ENCODE measurements around the gene CIITA. TPM values are rescaled to one million over a fixed set of nuclear protein-coding genes. Genes with fewer than 3 reads are reported as not detected.
"Not testable (repeated sequence)": the region's sequence is repeated elsewhere in the genome, so short reads cannot be mapped to it uniquely, and the experiment has no call there.

Gene CIITA
- total RNA-seq (2014; rRNA removed; shearing (Covaris generic)) (under 0.01 TPM in 1 of 2 replicates, not detected in the other), polyA plus RNA-seq (2016; fragmentation: Nextera tagmentation; extraction: Ambion mirVana) (0.09 and 0.75 TPM in 2 replicates)

DNA sequence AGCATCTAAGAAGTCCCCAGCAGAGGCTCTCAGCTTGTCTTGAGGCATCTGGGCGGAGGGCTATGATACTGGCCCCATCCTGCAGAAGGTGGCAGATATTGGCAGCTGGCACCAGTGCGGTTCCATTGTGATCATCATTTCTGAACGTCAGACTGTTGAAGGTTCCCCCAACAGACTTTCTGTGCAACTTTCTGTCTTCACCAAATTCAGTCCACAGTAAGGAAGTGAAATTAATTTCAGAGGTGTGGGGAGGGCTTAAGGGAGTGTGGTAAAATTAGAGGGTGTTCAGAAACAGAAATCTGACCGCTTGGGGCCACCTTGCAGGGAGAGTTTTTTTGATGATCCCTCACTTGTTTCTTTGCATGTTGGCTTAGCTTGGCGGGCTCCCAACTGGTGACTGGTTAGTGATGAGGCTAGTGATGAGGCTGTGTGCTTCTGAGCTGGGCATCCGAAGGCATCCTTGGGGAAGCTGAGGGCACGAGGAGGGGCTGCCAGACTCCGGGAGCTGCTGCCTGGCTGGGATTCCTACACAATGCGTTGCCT is at the start of gene CIITA:
Gene CIITA (plus strand): TSS at position 404 of the 543 bp plus-strand sequence. CDS start 129 bp downstream, at position 533.
- Histone ChIP-seq H3K9ac (no peak within 1 kb of the TSS), H3K27ac (no peak within 1 kb of the TSS), H3K9me3 (ENCODE audit: low read depth) (no peaks in the 10 kb centered on the region), H3K27me3 (replicated peaks; ENCODE audit: insufficient read depth) (peaks cover 9% of the 10 kb centered on the region; the same call in 1 of the 2 replicates), H3K4me1 (ENCODE audit: insufficient read depth) (peaks cover 11% of the 10 kb centered on the region), H3K4me3 (no peak within 1 kb of the TSS), H3K4me2 (ENCODE audit: unreplicated experiment) (no peak within 1 kb of the TSS), H3K79me2 (ENCODE audit: insufficient read depth) (no peaks in the 10 kb centered on the region), H2AFZ (no peak within 1 kb of the TSS), H3K9me2 (ENCODE audit: insufficient read depth) (no peaks in the 10 kb centered on the region), H3K36me3 (ENCODE audit: low read depth) (no peaks in the 10 kb centered on the region), H3F3A (ENCODE audit: insufficient read depth) (no peaks in the 10 kb centered on the region), H4K20me1 (ENCODE audit: insufficient read depth) (no peaks in the 10 kb centered on the region)
- DNase-seq, result peak; percentile 96
- TF ChIP-seq EZH2phosphoT487 (IDR thresholded peaks at IDR 0.05; ENCODE audit: insufficient read depth, low read depth) (no peak), EZH2 (IDR thresholded peaks at IDR 0.05; ENCODE audit: insufficient read depth, poor library complexity, severe bottlenecking) (no peak)
- 23 to 25% methylated on average over 9 of the region's 9 CpGs for WGBS, 2 experiments (ENCODE audit: low coverage in 1 of 2, low lambda C conversion rate in 2 of 2, missing lambda C conversion rate in 2 of 2)
- in situ Hi-C loops (cut with MboI), result no loop called here

- WGBS, 2 experiments (ENCODE audit: low coverage in 1 of 2, low lambda C conversion rate in 2 of 2, missing lambda C conversion rate in 2 of 2), result 5 to 11% methylated on average over 9 to 10 of the region's 11 CpGs
- peak overlapping the region; percentile 79 for H3K27ac ChIP-seq
- H2AFZ ChIP-seq, result peak overlapping the region; percentile 67
These were observed 49.2 kb upstream of the CIITA start for GRCh38 chr16:10827691-10828341.

DNA sequence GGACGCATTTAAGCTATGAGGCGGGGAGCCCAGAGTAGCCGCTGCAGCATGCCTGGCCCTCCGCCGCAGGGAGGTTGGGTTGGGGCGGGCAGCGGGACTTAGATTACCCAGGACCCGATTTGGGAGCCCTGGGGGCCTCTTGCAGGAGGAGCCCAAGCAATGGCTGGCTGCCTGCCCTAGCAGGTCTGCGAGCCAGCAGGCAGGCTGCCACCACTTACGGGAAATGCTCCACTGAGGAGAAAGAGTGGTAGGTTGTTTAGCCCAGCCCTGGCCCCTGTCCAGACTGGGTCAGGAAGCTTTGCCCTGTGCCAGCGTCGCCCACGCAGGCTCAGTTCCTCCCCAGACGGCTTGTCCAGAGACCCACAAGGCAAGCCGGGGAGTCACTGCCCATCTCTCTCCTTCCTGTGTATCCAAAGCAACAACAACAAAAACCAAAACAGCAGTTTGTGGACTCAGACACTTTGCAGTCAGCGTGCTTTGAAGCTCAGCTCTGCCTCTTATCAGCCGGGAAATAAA is 48.1 kb upstream of the CIITA start:
- Histone ChIP-seq H3K27me3 (replicated peaks; ENCODE audit: insufficient read depth) (no peaks in the 10 kb centered on the region; the same call in 1 of the 2 replicates), H3F3A (ENCODE audit: insufficient read depth) (peaks cover 14% of the 10 kb centered on the region), H2AFZ (peak overlapping the region; percentile 67), H4K20me1 (ENCODE audit: insufficient read depth) (no peaks in the 10 kb centered on the region), H3K4me3 (peak overlapping the region; percentile 30), H3K36me3 (ENCODE audit: low read depth) (no peaks in the 10 kb centered on the region), H3K9me3 (ENCODE audit: low read depth) (no peaks in the 10 kb centered on the region), H3K9ac (peak overlapping the region; percentile 70), H3K4me2 (ENCODE audit: unreplicated experiment) (peak overlapping the region; percentile 58), H3K79me2 (ENCODE audit: insufficient read depth) (no peaks in the 10 kb centered on the region), H3K4me1 (ENCODE audit: insufficient read depth) (peaks cover 23% of the 10 kb centered on the region), H3K27ac (peak overlapping the region; percentile 79), H3K9me2 (ENCODE audit: insufficient read depth) (no peaks in the 10 kb centered on the region)
- peak; percentile 93 for DNase-seq
- no peak for TF ChIP-seq EZH2 (IDR thresholded peaks at IDR 0.05; ENCODE audit: insufficient read depth, poor library complexity, severe bottlenecking)
- no peak for TF ChIP-seq EZH2phosphoT487 (IDR thresholded peaks at IDR 0.05; ENCODE audit: insufficient read depth, low read depth)
- in situ Hi-C loops (cut with MboI), result no loop called here
- 0 to 6% methylated on average over 17 of the region's 17 CpGs for WGBS, 2 experiments (ENCODE audit: low coverage in 1 of 2, low lambda C conversion rate in 2 of 2, missing lambda C conversion rate in 2 of 2)

More at GRCh38 chr16:10827691-10828341, 49.2 kb upstream of the CIITA start:
- H3K4me2 ChIP-seq (ENCODE audit: unreplicated experiment), result peak overlapping the region; percentile 58
- no peaks in the 10 kb centered on the region; the same call in 1 of the 2 replicates for H3K27me3 ChIP-seq (replicated peaks; ENCODE audit: insufficient read depth)
- no peaks in the 10 kb centered on the region for H3K9me2 ChIP-seq (ENCODE audit: insufficient read depth)
- peak; percentile 95 for DNase-seq
- in situ Hi-C loops (cut with MboI), result no loop called here
- no peaks in the 10 kb centered on the region for H3K9me3 ChIP-seq (ENCODE audit: low read depth)
- H3K79me2 ChIP-seq (ENCODE audit: insufficient read depth), result no peaks in the 10 kb centered on the region
- TF ChIP-seq EZH2 (IDR thresholded peaks at IDR 0.05; ENCODE audit: insufficient read depth, poor library complexity, severe bottlenecking) (no peak), EZH2phosphoT487 (IDR thresholded peaks at IDR 0.05; ENCODE audit: insufficient read depth, low read depth) (no peak)
- H3F3A ChIP-seq (ENCODE audit: insufficient read depth), result peaks cover 14% of the 10 kb centered on the region
- H4K20me1 ChIP-seq (ENCODE audit: insufficient read depth), result no peaks in the 10 kb centered on the region
- H3K36me3 ChIP-seq (ENCODE audit: low read depth), result no peaks in the 10 kb centered on the region
- H3K9ac ChIP-seq, result peak overlapping the region; percentile 70
- H3K4me1 ChIP-seq (ENCODE audit: insufficient read depth), result peaks cover 23% of the 10 kb centered on the region
- H3K4me3 ChIP-seq, result peak overlapping the region; percentile 30; the same call in 1 of the 2 replicates

DNA sequence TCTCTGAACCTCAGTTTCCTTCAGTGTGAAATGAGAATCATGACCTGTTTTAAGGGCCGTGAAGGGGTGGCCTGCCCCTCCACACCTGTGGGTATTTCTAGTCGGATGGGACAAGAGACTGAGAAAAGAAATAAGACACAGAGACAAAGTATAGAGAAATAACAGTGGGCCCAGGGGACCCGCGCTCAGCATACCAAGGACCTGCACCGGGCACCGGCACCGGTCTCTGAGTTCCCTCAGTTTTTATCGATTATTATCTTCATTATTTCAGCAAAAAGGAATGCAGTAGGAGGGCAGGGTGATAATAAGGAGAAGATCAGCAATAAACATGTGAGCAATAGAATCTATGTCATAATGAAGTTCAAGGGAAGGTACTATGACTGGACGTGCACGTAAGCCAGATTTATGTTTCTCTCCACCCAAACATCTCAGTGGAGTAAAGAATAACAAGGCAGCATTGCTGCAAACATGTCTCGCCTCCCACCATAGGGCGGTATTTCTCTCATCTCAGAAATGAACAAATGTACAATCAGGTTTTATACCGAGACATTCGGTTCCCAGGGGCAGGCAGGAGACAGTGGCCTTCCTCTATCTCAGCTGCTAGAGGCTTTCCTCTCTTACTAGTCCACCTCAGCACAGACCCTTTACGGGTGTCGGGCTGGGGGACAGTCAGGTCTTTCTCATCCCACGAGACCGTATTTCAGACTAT is 47.5 kb upstream of the CIITA start:
- H3K27me3 ChIP-seq (replicated peaks; ENCODE audit: insufficient read depth); H3K36me3 ChIP-seq (ENCODE audit: low read depth); H3K9me3 ChIP-seq (ENCODE audit: low read depth); H4K20me1 ChIP-seq (ENCODE audit: insufficient read depth); H3K9me2 ChIP-seq (ENCODE audit: insufficient read depth); in situ Hi-C loops (cut with MboI); H3K79me2 ChIP-seq (ENCODE audit: insufficient read depth): not testable (repeated sequence)
- Histone ChIP-seq H3K9ac (peak overlapping the region; percentile 70), H3K27ac (peak overlapping the region; percentile 79), H2AFZ (peak overlapping the region; percentile 67), H3F3A (ENCODE audit: insufficient read depth) (peaks cover 14% of the 10 kb centered on the region), H3K4me2 (ENCODE audit: unreplicated experiment) (peak overlapping the region; percentile 58), H3K4me1 (ENCODE audit: insufficient read depth) (peaks cover 23% of the 10 kb centered on the region), H3K4me3 (peak overlapping the region; percentile 30; the same call in 1 of the 2 replicates)
- DNase-seq, result peak; percentile 33
- 21 to 22% methylated on average over 18 of the region's 18 CpGs for WGBS, 2 experiments (ENCODE audit: low coverage in 1 of 2, low lambda C conversion rate in 2 of 2, missing lambda C conversion rate in 2 of 2)

GRCh38 chr16:10830240-10830639 is 46.8 kb upstream of the CIITA start:
- H3K9ac ChIP-seq; H3K27me3 ChIP-seq (replicated peaks; ENCODE audit: insufficient read depth); DNase-seq; H3K4me2 ChIP-seq (ENCODE audit: unreplicated experiment); H3K27ac ChIP-seq; in situ Hi-C loops (cut with MboI); H3K9me2 ChIP-seq (ENCODE audit: insufficient read depth); H3K79me2 ChIP-seq (ENCODE audit: insufficient read depth); H3K36me3 ChIP-seq (ENCODE audit: low read depth); H4K20me1 ChIP-seq (ENCODE audit: insufficient read depth); H2AFZ ChIP-seq; H3K9me3 ChIP-seq (ENCODE audit: low read depth); H3K4me3 ChIP-seq: not testable (repeated sequence)
- Histone ChIP-seq H3F3A (ENCODE audit: insufficient read depth) (peaks cover 14% of the 10 kb centered on the region), H3K4me1 (ENCODE audit: insufficient read depth) (peaks cover 23% of the 10 kb centered on the region)

Measured in GM23248 (cell line).